Activated T-helper 17 cell treated with anti-CD3 and anti-CD28 coated beads, Interleukin-2, amount 50 U/mL, for 72 hours (primary cell): ENCODE results near the gene FGD1. TPM values are rescaled to one million over a fixed set of nuclear protein-coding genes. Genes with fewer than 3 reads are reported as not detected.
A peak's percentile ranks its signal among the peaks of the same experiment; 100 is the strongest.
"Not testable (repeated sequence)": the region's sequence is repeated elsewhere in the genome, so short reads cannot be mapped to it uniquely, and the experiment has no call there.

ENCODE experiments used
- ATAC-seq: fragments of 150-1000 bp; cut with Tn5 transposase; replicated peaks from 2 replicates; pipeline ENCODE4 v1.10.0; 2021; ENCODE audit warnings: mild to moderate bottlenecking, moderate library complexity
- H3K27ac Mint-ChIP-seq: one replicate; pipeline ENCODE4 v1.8.0; 2022; ENCODE audit warnings: mixed read lengths
- H3K27me3 Mint-ChIP-seq: one replicate; pipeline ENCODE4 v1.8.0; 2022; ENCODE audit warnings: mixed read lengths
- H3K36me3 Mint-ChIP-seq: one replicate; pipeline ENCODE4 v1.8.0; 2022; ENCODE audit warnings: low read depth, mild to moderate bottlenecking, mixed read lengths
- H3K4me1 Mint-ChIP-seq: one replicate; pipeline ENCODE4 v1.8.0; 2022; ENCODE audit warnings: mixed read lengths
- H3K4me3 Mint-ChIP-seq: one replicate; pipeline ENCODE4 v1.8.0; 2022; ENCODE audit warnings: mild to moderate bottlenecking, mixed read lengths
- H3K9me3 Mint-ChIP-seq: one replicate; pipeline ENCODE4 v1.8.0; 2022; ENCODE audit warnings: mixed read lengths
- total RNA-seq, 2 donors: library from RNA; stranded (reverse); gene quantifications; one replicate each; pipeline ENCODE4 v1.2.3, GENCODE V29; 2022

The FGD1 gene
- under 1 TPM in 1 of 2 donors, not detected in 1; 0.24 TPM for total RNA-seq

- Mint-ChIP-seq H3K4me3 (peak within 1 kb of the TSS; percentile 71), H3K9me3 (no peaks in the 10 kb centered on the region), H3K4me1 (peaks cover 5% of the 10 kb centered on the region), H3K27me3 (peaks cover 22% of the 10 kb centered on the region), H3K36me3 (no peaks in the 10 kb centered on the region), H3K27ac (no peak within 1 kb of the TSS)
- peak; percentile 63 for ATAC-seq
Observed at GRCh38 chrX:54495814-54496516, at the start of gene FGD1. Gene FGD1, minus strand, starts transcription at chrX:54496234. Its CDS starts 802 bp downstream, at chrX:54495432.

DNA sequence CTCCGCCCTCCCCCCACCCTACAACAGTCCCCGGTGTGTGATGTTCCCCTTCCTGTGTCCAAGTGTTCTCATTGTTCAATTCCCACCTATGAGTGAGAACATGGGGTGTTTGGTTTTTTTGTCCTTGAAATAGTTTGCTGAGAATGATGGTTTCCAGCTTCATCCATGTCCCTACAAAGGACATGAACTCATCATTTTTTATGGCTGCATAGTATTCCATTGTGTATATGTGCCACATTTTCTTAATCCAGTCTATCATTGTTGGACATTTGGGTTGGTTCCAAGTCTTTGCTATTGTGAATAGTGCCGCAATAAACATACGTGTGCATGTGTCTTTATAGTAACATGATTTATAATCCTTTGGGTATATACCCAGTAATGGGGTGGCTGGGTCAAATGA lies 46.2 kb upstream of the FGD1 start:
- not testable (repeated sequence) for ATAC-seq, H3K27me3 Mint-ChIP-seq, H3K4me3 Mint-ChIP-seq, H3K27ac Mint-ChIP-seq, H3K9me3 Mint-ChIP-seq, H3K4me1 Mint-ChIP-seq
- H3K36me3 Mint-ChIP-seq, result peaks cover 90% of the 10 kb centered on the region

DNA sequence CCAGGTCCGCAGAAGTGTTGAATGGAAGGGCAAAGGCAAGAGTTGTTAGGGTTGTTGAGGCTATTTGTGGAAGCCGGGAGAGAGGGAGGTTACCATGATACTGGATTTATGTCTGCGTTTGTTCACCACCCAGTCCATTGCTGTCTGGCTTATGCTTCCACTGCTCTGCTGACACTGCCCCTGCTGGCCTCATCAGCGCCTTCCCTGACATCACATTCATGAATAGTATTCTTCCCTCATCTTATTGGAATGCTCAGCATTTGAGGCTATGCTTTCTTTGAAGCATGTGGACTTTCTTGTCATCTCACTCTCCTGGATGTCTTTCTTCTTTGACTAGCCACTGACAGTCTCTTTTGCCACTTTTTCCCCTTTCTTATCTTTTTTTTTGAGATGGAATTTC lies 44.3 kb upstream of the FGD1 start:
- H3K4me1 Mint-ChIP-seq, result no peaks in the 10 kb centered on the region
- H3K9me3 Mint-ChIP-seq, result no peaks in the 10 kb centered on the region
- ATAC-seq, result no peak
- H3K27ac Mint-ChIP-seq, result no peak overlapping the region
- H3K36me3 Mint-ChIP-seq, result peaks cover 89% of the 10 kb centered on the region
- no peaks in the 10 kb centered on the region for H3K27me3 Mint-ChIP-seq
- no peak overlapping the region for H3K4me3 Mint-ChIP-seq

- no peaks in the 10 kb centered on the region for H3K27me3 Mint-ChIP-seq
- peaks cover 82% of the 10 kb centered on the region for H3K36me3 Mint-ChIP-seq
- H3K9me3 Mint-ChIP-seq, result no peaks in the 10 kb centered on the region
- H3K4me1 Mint-ChIP-seq, result peaks cover 15% of the 10 kb centered on the region
- no peak for ATAC-seq
- peak overlapping the region; percentile 57 for H3K4me3 Mint-ChIP-seq
- H3K27ac Mint-ChIP-seq, result peak overlapping the region; percentile 87
Observed at GRCh38 chrX:54534271-54534670, 38.2 kb upstream of the FGD1 start.

- Mint-ChIP-seq H3K36me3 (peaks cover 48% of the 10 kb centered on the region), H3K4me1 (peaks cover 15% of the 10 kb centered on the region), H3K9me3 (no peaks in the 10 kb centered on the region), H3K27ac (peak overlapping the region; percentile 89), H3K27me3 (no peaks in the 10 kb centered on the region), H3K4me3 (peak overlapping the region; percentile 90)
- peak; percentile 11 for ATAC-seq
Observed at GRCh38 chrX:54530357-54530900, 34.4 kb upstream of the FGD1 start.

- peak; percentile 90 for ATAC-seq
- peaks cover 15% of the 10 kb centered on the region for H3K4me1 Mint-ChIP-seq
- H3K4me3 Mint-ChIP-seq, result peak within 1 kb of the TSS; percentile 90
- no peaks in the 10 kb centered on the region for H3K9me3 Mint-ChIP-seq
- peaks cover 44% of the 10 kb centered on the region for H3K36me3 Mint-ChIP-seq
- no peaks in the 10 kb centered on the region for H3K27me3 Mint-ChIP-seq
- peak within 1 kb of the TSS; percentile 89 for H3K27ac Mint-ChIP-seq
Observed at GRCh38 chrX:54529552-54530356, 33.7 kb upstream of the FGD1 start, which contains the start of gene GNL3L. Gene GNL3L, plus strand, starts transcription at chrX:54530219. Its CDS starts 2,348 bp downstream, at chrX:54532567.

- H3K4me1 Mint-ChIP-seq, result peaks cover 9% of the 10 kb centered on the region
- H3K36me3 Mint-ChIP-seq, result peaks cover 38% of the 10 kb centered on the region
- ATAC-seq, result no peak
- H3K27me3 Mint-ChIP-seq, result no peaks in the 10 kb centered on the region
- H3K9me3 Mint-ChIP-seq, result no peaks in the 10 kb centered on the region
- peak overlapping the region; percentile 90 for H3K4me3 Mint-ChIP-seq
- peak overlapping the region; percentile 89 for H3K27ac Mint-ChIP-seq
Observed at GRCh38 chrX:54529151-54529550, 33.1 kb upstream of the FGD1 start.

- Mint-ChIP-seq H3K27me3 (peaks cover 3% of the 10 kb centered on the region), H3K4me1 (peaks cover 4% of the 10 kb centered on the region), H3K9me3 (no peaks in the 10 kb centered on the region), H3K4me3 (no peak overlapping the region), H3K36me3 (no peaks in the 10 kb centered on the region), H3K27ac (no peak overlapping the region)
- ATAC-seq, result no peak
Observed at GRCh38 chrX:54509400-54509799, 13.4 kb upstream of the FGD1 start.

- Mint-ChIP-seq H3K27ac (no peak overlapping the region), H3K4me1 (peaks cover 5% of the 10 kb centered on the region), H3K4me3 (peak overlapping the region; percentile 71), H3K36me3 (no peaks in the 10 kb centered on the region), H3K27me3 (peaks cover 22% of the 10 kb centered on the region), H3K9me3 (no peaks in the 10 kb centered on the region)
- ATAC-seq, result no peak
Observed at GRCh38 chrX:54496936-54497335, 902 bp upstream of the FGD1 start.

DNA sequence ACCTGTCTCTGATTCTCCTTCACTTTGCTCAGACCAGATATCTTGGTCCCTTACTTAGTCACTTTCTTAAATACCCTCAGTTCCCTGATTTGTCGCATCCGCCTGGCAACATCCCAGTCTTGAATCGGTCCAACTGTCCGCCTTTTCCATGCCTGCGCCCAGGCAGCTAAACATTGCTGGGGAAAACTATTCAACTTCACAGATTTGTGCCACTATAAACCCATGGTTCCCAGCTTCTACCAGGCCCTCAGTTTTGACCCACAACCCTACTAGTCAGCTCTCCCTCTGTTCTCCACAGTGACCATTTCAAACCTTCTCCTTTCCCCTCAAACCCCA lies 451 bp upstream of the FGD1 start:
- Mint-ChIP-seq H3K4me1 (peaks cover 5% of the 10 kb centered on the region), H3K36me3 (no peaks in the 10 kb centered on the region)

DNA sequence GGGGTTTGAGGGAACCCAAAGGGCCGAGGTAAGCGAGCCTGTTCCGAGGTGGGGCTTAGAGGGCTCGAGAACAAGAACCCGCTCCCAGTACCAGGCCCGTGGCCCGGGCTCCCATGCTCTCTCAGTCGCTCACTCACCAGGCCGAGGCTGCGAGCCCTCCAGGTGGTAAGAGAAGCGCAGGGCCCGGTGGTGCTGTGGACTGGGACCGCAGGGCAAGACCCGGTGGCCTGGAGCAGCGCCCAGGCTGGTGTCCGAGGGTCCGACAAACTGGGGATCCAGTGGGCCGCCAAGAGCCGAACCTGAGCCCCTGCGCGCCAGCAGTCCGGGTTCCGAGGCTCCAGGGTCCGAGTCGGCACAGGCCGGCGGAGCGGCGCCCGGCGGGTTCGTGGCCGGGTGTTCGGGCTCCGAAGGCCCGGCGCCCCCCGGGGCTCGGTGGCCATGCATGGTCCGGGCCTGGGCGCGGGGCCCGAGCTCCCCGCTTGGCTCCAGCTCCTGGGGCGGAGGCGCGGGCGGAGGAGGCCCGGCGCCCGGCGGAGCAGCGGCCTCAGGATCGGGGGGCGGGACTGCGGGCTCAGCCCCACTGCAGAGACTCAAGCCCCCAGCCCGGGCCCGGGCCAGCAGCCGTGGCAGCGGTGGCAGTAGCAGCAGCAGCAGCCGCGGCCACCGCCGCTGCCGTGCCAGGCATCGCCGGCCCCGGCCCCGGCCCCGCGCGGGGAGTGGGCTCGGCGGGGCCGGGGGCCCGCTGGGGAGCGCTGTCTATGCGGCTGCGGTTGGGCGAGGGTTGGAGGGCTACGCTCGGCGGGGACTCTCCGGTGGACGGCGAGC lies 833 bp downstream of the FGD1 start:
- peaks cover 22% of the 10 kb centered on the region for H3K27me3 Mint-ChIP-seq
- H3K4me1 Mint-ChIP-seq, result peaks cover 5% of the 10 kb centered on the region
- no peaks in the 10 kb centered on the region for H3K9me3 Mint-ChIP-seq
- H3K4me3 Mint-ChIP-seq, result peak overlapping the region; percentile 71
- no peaks in the 10 kb centered on the region for H3K36me3 Mint-ChIP-seq
- peak; percentile 14 for ATAC-seq
- no peak overlapping the region for H3K27ac Mint-ChIP-seq

More for the DNA sequence above, 451 bp upstream of the FGD1 start:
- H3K9me3 Mint-ChIP-seq, result no peaks in the 10 kb centered on the region
- H3K27ac Mint-ChIP-seq, result no peak overlapping the region
- H3K4me3 Mint-ChIP-seq, result peak overlapping the region; percentile 71
- no peak for ATAC-seq
- peaks cover 22% of the 10 kb centered on the region for H3K27me3 Mint-ChIP-seq

DNA sequence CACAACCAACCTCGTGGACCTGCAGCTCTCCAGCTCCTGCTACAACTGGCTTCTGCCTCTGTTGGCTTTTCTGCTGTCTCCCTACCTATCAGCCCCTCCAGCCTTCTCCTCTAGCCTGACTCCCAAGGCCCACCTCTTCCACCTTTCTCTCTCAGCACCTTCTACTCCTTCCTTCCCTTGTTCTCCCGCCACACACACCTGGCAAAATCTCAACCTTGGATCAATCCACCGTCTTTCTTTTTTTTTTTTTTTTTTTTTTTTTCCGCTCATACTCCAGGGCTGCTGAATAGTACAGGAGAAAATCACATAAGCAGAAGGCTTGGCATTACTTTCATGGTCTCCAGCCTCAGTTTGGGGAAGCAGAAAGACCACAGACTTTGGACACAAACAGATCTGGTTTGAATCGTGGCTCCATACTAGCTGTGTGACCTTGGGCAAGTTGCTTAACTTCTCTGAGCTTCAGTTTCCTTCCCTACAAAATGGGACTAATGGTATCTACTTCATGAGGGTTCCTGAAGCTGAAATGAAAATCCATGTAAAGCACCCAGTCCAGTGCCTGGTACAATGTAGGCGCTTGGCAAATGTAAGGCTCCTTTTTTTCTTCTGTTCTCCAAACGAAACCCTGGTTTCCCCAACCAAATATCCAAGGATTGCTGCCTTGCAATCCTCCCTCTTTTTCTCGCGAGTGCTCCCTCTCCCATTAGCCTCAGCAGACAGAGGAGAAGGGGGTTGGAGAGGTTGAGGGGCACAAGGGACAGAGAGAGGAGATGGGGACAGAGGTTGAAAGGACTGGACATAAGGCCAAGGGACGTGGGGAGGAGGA lies 1.7 kb downstream of the FGD1 start:
- no peak for ATAC-seq
- Mint-ChIP-seq H3K36me3 (no peaks in the 10 kb centered on the region), H3K4me1 (peaks cover 5% of the 10 kb centered on the region), H3K27ac (no peak overlapping the region), H3K4me3 (peak overlapping the region; percentile 59), H3K9me3 (no peaks in the 10 kb centered on the region), H3K27me3 (peaks cover 22% of the 10 kb centered on the region)

GRCh38 chrX:54492340-54492739 lies 3.7 kb downstream of the FGD1 start:
- H3K27me3 Mint-ChIP-seq, result peaks cover 9% of the 10 kb centered on the region
- no peaks in the 10 kb centered on the region for H3K9me3 Mint-ChIP-seq
- no peaks in the 10 kb centered on the region for H3K36me3 Mint-ChIP-seq
- H3K4me1 Mint-ChIP-seq, result peaks cover 5% of the 10 kb centered on the region
- H3K4me3 Mint-ChIP-seq, result no peak overlapping the region
- H3K27ac Mint-ChIP-seq, result no peak overlapping the region
- no peak for ATAC-seq
